ENCODE data around the gene TMEM164. TPM values are rescaled to one million over a fixed set of nuclear protein-coding genes. Genes with fewer than 3 reads are reported as not detected.

TMEM164 gene
- total RNA-seq, 3 donors from 2014 or later (not counting 1 experiment from before 2014, with no cell fraction given) = 18.9 to 80.6 (median 30.6) TPM

DNA sequence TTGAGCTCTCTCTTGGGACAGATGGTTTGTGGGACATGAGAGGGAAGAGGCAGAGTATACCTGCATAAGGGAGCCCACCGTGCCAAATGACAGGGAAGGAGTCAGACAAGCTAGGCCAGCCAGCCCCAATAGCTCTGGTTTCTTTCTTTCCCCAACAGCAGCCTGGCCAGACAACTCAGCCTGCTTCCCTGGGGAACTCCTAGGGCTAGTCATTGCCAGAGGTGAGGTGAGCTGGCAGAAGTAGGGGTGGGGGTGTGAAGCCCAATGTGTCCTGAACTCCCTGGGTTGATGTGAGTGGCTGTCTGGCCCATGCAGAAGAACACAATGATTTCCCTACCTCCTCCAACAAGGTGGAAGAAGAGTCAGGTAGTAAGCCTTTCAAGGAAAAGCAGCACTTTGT is 179.4 kb downstream of the TMEM164 start:
- Mint-ChIP-seq H3K36me3 (no peaks in the 10 kb centered on the region), H3K4me1 (peaks cover 0 to 25% of the 10 kb centered on the region in 2 donors), H3K27ac (no peak overlapping the region), H3K4me3 (no peak overlapping the region), H3K9me3 (no peaks in the 10 kb centered on the region), H3K27me3 (ENCODE audit: low read depth in 2 of 2) (no peaks in the 10 kb centered on the region)
- no peak for DNase-seq
- Histone ChIP-seq H3K4me1 (ENCODE audit: control insufficient read depth, insufficient read depth, low read length) (no peaks in the 10 kb centered on the region), H3K36me3 (ENCODE audit: control insufficient read depth, insufficient read depth, low read length) (no peaks in the 10 kb centered on the region), H3K9me3 (ENCODE audit: control insufficient read depth, insufficient read depth, low read length) (no peaks in the 10 kb centered on the region), H3K4me3 (ENCODE audit: low read length) (no peak overlapping the region), H3K27me3 (ENCODE audit: control insufficient read depth, insufficient read depth, low read length) (no peaks in the 10 kb centered on the region), H3K27ac (ENCODE audit: low read length) (no peak overlapping the region)
- WGBS (ENCODE audit: insufficient coverage) = 67% methylated on average over 1 of the region's 1 CpG
- no peak for ATAC-seq
- TF ChIP-seq, protein P1, sequence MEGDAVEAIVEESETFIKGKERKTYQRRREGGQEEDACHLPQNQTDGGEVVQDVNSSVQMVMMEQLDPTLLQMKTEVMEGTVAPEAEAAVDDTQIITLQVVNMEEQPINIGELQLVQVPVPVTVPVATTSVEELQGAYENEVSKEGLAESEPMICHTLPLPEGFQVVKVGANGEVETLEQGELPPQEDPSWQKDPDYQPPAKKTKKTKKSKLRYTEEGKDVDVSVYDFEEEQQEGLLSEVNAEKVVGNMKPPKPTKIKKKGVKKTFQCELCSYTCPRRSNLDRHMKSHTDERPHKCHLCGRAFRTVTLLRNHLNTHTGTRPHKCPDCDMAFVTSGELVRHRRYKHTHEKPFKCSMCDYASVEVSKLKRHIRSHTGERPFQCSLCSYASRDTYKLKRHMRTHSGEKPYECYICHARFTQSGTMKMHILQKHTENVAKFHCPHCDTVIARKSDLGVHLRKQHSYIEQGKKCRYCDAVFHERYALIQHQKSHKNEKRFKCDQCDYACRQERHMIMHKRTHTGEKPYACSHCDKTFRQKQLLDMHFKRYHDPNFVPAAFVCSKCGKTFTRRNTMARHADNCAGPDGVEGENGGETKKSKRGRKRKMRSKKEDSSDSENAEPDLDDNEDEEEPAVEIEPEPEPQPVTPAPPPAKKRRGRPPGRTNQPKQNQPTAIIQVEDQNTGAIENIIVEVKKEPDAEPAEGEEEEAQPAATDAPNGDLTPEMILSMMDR (IDR thresholded peaks at IDR 0.05) = no peak
- intact Hi-C loops (cut with micrococcal nuclease) = no loop called here

DNA sequence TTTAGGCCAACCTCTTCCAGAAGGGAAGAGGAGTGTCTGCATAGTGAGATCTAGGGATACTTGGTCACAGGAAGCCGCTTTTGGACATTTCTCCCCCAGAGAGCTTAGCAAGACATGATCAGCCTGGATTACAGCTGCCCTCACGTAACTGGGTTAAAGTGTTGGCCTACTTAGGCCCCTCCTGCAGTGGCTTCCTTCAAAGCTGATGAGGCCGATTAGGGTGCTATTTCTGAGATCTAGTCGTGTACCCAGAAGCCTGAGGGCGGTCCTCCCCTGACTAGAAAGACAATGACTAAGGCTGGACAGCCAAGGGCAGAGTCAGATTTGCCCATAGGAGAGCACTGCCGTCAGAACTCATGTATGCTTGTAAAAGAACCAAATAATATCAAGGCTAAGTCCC is 180.0 kb downstream of the TMEM164 start:
- H3K4me1 ChIP-seq (ENCODE audit: control insufficient read depth, insufficient read depth, low read length) = no peaks in the 10 kb centered on the region
- no peaks in the 10 kb centered on the region for H3K9me3 ChIP-seq (ENCODE audit: control insufficient read depth, insufficient read depth, low read length)
- H3K27me3 Mint-ChIP-seq (ENCODE audit: low read depth in 2 of 2) = no peaks in the 10 kb centered on the region
- H3K27me3 ChIP-seq (ENCODE audit: control insufficient read depth, insufficient read depth, low read length) = no peaks in the 10 kb centered on the region
- 72% methylated on average over 6 of the region's 6 CpGs for WGBS (ENCODE audit: insufficient coverage)
- intact Hi-C loops (cut with micrococcal nuclease) = no loop called here
- TF ChIP-seq, protein P1 (IDR thresholded peaks at IDR 0.05) = no peak
- ATAC-seq (no peak), DNase-seq (no peak)
- peaks cover 0 to 25% of the 10 kb centered on the region in 2 donors for H3K4me1 Mint-ChIP-seq
- no peaks in the 10 kb centered on the region for H3K36me3 Mint-ChIP-seq
- no peak overlapping the region for H3K4me3 Mint-ChIP-seq
- no peak overlapping the region for H3K4me3 ChIP-seq (ENCODE audit: low read length)
- no peak overlapping the region for H3K27ac Mint-ChIP-seq
- H3K9me3 Mint-ChIP-seq = no peaks in the 10 kb centered on the region
- no peak overlapping the region for H3K27ac ChIP-seq (ENCODE audit: low read length)
- H3K36me3 ChIP-seq (ENCODE audit: control insufficient read depth, insufficient read depth, low read length) = no peaks in the 10 kb centered on the region

DNA sequence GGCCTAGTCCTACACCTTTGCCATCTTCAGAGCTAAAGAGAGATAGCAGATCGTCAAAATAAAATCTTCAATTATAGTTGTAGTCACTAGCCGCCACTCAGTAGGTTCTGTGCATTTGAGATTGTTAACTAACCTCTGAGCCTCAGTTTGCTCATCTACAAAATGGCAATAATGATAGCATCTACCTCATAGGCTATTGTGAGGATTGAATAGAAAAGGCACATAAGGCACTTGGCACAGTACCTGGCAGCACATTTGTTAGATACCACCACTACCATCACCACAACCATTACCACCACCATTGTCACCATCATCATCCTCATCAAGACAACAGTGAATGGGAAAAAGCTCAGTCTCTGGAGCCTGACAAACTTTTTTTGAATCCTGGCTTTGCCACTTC is 180.4 kb downstream of the TMEM164 start:
- TF ChIP-seq, protein P1 (IDR thresholded peaks at IDR 0.05) = no peak
- Histone ChIP-seq H3K9me3 (ENCODE audit: control insufficient read depth, insufficient read depth, low read length) (no peaks in the 10 kb centered on the region), H3K4me3 (ENCODE audit: low read length) (no peak overlapping the region), H3K27me3 (ENCODE audit: control insufficient read depth, insufficient read depth, low read length) (no peaks in the 10 kb centered on the region), H3K36me3 (ENCODE audit: control insufficient read depth, insufficient read depth, low read length) (no peaks in the 10 kb centered on the region), H3K4me1 (ENCODE audit: control insufficient read depth, insufficient read depth, low read length) (no peaks in the 10 kb centered on the region), H3K27ac (ENCODE audit: low read length) (no peak overlapping the region)
- no peak for DNase-seq
- no peak for ATAC-seq
- no peaks in the 10 kb centered on the region for H3K36me3 Mint-ChIP-seq
- intact Hi-C loops (cut with micrococcal nuclease) = no loop called here
- H3K9me3 Mint-ChIP-seq = no peaks in the 10 kb centered on the region
- H3K4me3 Mint-ChIP-seq = no peak overlapping the region
- peaks cover 0 to 25% of the 10 kb centered on the region in 2 donors for H3K4me1 Mint-ChIP-seq
- no peak overlapping the region for H3K27ac Mint-ChIP-seq
- 90% methylated on average over 2 of the region's 2 CpGs for WGBS (ENCODE audit: insufficient coverage)
- H3K27me3 Mint-ChIP-seq (ENCODE audit: low read depth in 2 of 2) = no peaks in the 10 kb centered on the region
